ENCODE results near the gene FAM83E. TPM values are rescaled to one million over a fixed set of nuclear protein-coding genes. Genes with fewer than 3 reads are reported as not detected.
"Not testable (repeated sequence)": the region's sequence is repeated elsewhere in the genome, so short reads cannot be mapped to it uniquely, and the experiment has no call there.

Gene FAM83E
- total RNA-seq, 1 donor from 2014 or later = 0.41 TPM

DNA sequence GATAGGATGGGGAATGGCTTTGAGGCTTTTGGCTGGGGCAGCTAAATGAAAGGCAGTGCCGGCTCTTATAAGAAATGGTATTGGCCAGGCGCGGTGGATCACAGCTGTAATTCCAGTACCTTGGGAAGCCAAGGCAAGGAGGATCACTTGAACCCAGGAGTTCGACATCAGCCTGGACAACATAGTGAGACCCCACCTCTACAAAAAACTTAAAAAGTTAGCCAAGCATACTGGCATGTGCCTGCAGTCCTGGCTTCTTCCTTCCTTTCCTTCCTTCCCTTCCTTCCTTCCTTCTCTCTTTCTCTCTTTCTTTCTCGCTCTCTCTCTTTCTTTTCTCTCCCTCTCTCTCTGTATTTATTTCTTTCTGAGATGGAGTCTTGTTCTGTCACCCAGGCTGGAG is 28.0 kb upstream of the FAM83E start:
- FAIRE-seq (no peak), DNase-seq (ENCODE audit: low spot score in 2 of 2) (no peak)

DNA sequence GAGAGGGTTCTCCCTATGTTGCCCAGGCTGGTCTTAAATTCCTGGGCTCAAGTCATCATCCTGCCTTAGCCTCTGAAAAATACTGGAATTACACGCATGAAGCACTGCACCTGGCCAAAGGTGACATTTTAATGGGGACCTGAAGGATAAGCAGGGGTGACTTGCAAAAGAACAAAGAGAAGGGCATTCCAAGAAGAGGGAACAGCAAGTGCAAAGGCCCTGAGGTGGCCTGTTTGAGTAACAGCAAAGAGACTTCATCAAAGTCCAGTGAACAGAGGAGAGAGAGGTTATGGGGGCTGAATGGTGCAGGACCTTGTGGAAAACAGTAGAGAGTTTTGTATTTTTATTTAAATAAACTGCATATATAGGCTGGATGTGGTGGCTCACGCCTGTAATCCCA is 27.0 kb upstream of the FAM83E start:
- DNase-seq (ENCODE audit: low spot score in 2 of 2) = no peak
- FAIRE-seq = no peak

DNA sequence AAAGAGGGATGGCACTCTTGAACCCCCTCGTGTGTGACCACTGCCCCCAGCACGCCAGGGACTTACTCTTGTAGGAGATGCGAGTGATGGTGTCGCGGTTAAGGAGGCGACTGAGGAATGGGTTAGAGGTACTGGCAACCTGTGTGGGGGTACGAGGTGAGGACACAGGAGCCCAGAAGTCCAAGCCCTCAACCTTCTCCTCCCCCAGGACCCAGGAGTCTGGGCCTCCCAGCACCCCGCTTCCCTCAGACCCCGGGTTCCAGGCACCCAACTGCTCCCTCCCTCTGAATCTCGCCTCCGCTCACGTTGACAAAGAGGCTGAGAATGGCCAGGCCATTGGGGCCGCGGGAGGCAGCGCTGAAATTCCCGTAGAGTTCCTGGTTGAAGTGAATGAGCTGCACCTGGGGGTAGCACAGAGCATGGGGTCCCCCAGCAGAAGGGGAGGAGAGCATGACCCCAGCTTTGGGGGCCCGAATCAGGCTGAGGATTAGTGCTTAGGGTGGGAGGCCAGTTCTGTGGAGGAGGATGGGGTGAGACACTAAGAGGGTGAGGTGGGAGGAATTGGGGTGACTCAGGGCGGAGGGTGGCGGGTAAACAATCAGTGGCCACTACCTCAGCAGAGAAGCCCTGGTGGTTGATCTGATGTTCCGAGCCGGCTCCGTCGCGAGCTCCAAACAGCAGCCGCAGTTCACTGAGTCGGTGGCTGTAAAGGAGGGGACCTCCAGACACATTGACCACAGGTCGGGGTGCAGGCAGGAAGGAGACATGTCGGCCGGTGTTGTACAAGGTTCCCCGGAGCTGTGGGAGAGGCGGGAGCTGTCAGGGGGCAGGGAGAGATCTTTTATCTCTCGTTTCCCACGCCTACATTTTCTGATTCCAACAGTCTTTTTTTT is 24.9 kb upstream of the FAM83E start:
- no peak for DNase-seq (ENCODE audit: low spot score in 2 of 2)
- FAIRE-seq = no peak

DNA sequence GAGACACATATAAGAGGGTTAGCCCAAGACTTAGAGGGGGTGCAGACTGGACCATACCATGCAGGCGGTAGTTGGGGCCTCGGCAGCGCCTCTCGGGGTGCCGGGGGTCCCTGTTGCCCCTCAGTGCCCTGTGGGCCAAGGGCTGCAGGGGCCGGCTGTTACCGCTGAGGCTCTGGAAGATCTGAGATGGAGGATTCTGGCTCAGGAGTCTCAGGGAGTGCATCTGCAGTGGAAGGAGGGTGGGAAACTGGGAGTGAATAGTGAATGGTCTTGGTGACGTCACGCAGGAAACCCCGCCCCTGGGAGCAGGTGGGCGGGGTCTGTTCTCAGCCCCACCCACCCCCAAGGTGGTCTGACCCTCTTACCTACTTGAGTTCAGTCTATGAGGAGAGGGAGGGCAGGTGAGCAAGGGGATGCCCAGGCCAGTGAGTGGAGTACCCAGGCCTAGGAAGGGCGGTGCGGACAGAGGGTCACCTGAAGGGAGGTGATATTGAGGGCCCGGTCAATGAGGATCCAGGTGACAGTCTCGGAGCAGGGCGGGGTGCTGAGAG is 24.0 kb upstream of the FAM83E start:
- DNase-seq (ENCODE audit: low spot score in 2 of 2) (peak in 1 of 2 donors; percentile 66), FAIRE-seq (no peak)

DNA sequence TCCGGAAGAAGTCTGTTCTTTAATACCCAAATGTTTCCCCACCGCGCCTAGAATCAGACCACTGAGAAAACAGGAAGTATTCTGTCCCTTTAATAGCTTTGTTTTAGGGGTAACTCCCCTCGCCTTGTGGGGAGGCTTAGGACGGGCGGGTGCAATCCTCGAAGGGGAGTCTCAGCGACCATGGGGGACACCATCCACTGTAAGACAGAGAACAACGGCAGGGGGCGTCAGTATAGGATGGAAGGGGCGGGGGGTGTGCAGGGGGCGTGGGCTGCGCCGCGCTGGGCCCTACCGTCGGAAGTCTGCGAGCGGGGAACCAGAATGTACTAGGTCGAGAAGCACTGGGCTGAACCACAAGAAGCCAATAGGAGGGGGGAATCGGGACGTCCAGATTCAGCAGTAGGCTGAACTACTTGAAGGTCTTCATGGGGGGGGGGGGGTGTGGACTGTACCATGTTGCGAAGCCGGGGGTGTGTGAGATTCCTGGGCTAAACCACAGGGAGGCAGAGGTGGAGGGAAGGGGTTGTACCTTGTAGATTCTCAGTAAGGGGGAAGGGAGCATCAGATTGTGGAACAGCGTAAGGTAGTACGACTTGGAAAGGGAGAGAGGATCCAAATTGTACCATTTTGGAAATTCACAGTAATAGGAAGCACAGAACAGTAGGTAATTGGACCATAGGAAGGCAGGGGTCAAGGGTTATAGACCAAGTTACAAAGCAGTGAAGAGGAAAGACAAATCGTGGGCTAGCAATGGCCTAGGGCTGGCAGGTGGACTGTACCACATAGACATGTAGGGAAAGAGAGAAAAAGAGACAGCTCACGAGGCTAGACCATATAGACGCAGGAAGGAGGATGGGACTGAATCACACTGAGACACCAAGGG is 23.3 kb upstream of the FAM83E start:
- FAIRE-seq (no peak), DNase-seq (ENCODE audit: low spot score in 2 of 2) (peak; percentile 82)

DNA sequence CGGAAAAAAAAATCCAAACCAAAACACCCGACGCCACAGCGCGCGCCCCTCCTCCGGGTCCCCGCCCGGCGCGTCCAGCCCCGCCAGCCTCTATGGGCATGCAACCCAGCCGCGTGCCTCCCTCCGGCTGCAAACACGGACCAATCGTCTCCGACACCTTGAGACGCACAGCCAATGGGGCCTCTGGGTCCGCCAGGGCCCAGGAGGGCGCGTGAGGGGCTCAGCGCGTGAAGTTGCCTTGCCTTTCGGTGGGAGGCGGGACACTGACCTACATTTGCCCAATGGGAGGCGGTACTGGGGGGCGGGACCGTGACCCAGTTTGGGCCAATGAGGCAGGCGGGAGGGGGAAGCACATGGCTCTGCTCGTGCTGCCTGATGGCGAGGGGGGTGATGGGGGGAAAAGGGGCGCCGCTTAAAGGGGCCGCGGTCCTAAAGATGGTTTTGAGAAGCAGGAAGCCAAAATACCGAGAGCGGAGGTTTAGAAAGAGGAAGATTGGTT is 22.6 kb upstream of the FAM83E start:
- FAIRE-seq = no peak

DNA sequence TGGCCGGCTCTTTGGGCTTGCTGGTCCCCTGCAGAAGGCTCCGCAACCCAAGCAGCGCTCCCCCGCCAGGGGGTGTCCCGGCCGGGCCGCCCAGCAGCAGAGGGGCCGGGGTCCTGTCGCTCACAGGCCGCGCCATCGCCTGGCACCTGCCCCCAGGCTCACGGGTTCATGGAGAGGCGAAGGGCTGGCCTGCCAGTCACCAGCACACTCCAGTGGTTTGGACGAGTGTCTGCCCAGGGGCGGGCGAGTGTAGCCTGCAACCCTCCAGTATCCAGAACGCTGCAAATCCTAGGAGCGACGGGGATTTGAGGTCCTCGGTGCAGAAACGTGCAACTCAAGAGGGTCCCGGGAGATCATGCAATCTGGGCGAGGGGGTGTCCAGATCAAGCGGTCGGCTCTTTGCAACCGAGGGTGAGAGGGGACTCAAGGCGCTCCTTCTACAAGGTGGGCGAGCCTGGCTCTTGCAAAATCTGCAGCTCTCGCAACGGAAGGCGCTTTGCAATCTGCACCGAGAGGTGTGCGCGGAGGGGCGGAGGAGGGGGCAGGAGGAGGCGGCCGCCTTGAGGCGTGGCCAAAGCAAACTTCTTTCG is 22.1 kb upstream of the FAM83E start, which contains the start of gene DBP:
Gene DBP, minus strand, starts transcription at position 521 of the 590 bp plus-strand sequence. Its CDS starts 385 bp downstream, at position 136.
- no peak for FAIRE-seq
- peak in 1 of 2 donors; percentile 67 for DNase-seq (ENCODE audit: low spot score in 2 of 2)

More for the DNA sequence above, 22.6 kb upstream of the FAM83E start:
- peak; percentile 93 to 96 for DNase-seq (ENCODE audit: low spot score in 2 of 2)

DNA sequence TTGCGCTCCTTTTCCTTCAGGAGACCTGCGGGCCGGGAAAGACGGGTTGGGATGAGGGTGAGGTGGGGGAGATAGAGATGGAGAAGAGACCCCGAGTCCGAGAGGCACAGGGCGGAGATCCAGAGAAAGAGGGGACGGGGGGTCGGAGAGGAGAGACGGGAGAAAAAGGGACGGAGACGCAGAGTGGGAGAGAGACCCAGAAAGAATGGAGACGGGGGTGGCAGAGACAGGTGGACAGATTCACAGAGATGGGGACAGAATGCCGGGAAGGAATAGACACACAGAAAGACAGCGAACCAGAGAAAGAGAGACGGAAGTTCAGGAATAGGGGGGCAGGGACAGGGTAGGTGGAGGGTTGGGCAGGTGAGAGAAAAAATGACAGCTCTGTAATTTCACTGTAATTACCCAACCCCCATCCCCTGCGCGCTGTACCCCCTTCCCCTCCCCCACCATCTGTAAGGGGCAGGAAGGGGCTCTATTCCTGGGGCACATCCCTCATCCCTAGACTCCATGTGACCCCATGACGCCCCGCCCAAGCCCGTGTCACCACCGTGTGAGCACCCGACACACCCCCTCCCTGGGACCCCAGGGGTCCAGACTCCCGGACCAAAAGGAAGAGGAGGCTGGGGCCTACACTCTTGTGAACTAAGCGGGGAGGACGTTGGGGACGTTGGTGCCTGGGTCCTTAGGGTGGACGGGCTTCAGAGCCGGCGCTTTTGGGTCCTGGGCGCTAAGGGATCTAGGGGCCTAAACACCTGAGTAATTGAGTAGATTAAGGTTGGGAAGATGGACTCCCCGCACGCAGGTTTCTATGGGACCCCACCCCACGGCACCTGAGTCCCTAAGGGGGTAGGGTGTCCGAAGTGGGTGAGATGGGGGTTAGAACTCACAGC is 21.3 kb upstream of the FAM83E start:
- FAIRE-seq = no peak
- peak in 1 of 2 donors; percentile 54 for DNase-seq (ENCODE audit: low spot score in 2 of 2)

DNA sequence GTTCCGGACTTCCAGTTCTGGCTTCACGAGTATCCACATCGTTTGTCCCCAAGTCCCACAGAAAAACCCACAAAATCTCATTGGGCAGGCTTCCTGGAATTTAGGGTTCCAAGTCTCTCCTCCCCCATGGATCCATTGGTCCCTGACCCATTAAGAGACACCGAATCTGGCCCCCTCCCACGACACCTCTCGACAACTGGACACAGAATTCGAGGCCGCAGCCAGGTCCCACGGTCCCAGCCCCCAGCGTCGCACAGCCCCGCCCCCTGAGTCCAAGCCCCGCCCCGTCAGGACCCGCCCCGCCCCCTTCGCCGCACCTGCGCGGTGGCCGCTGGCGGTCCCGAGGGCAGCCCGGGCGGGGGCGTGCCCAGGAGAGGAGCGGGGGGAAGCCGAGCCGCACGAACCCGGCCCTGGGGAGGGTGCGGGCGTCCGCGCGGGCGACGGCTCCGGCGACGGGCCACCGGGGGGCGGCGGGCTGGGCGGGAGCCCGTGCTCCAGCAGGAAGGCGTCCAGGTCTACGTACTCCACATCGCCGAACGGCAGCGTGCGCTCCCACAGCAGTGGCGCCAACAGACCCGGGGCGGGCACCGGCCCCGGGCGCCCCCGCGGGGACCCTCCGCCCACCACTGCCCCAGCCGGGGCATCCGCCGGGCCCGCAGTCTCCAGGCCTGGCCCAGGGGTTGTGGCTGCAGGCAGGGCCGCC is 20.5 kb upstream of the FAM83E start:
- DNase-seq (ENCODE audit: low spot score in 2 of 2) = peak; percentile 80
- no peak for FAIRE-seq

DNA sequence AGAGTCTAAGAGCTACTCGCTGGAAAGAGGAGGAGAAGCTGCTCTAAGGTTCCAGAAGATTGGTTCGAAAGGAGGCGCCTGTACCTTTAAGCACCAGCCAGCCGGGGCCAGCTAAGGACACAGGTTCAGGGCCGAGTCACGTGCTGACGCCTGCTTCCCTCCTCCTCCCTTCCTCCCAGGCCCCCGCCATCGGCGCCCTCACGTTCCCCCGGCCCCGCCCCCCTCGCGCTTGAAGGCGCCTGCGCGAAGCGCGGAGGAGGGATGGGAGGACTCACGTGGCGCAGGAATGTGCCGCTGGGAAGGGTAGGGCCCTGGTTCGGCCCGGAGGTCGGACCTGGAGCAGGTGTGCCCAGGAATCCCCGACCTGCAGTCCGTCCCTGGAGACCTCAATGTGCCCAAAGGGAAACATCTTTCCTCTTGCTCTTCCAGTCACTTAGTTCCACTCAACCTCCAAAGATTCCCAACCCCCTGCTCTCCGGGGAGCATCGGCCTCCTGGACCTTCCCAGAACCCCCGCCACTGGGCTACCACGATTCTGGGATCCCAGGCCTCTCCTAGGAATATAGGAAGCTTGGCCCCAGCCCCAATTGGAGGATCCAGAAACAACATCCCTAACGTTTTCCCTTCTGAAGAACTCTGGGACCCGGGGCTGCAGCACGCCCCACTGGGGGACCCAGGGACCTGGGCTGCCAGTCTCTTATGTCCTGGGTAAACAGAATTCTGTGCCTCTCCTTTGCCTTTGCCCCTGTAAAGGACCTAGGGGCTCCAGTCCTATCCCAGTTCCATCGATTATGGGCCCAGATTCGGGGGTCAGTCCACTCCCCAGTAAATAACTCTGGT is 19.8 kb upstream of the FAM83E start:
- peak; percentile 85 for DNase-seq (ENCODE audit: low spot score in 2 of 2)
- no peak for FAIRE-seq

DNA sequence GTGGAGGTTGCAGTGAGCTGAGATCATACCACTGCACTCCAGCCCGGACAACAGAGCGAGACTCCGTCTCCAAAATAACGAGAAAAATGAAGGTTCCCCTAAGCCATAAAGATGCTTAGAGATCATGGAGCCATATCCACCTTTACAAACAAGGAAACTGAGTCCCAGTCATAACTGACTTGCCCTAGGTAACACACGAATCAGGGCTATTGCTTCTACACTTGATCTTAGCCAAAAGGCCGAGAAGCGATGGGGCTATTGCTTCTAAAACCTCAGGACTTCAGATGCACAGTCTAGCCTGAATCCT is 19.1 kb upstream of the FAM83E start:
- DNase-seq (ENCODE audit: low spot score in 2 of 2) (no peak), FAIRE-seq (no peak)

DNA sequence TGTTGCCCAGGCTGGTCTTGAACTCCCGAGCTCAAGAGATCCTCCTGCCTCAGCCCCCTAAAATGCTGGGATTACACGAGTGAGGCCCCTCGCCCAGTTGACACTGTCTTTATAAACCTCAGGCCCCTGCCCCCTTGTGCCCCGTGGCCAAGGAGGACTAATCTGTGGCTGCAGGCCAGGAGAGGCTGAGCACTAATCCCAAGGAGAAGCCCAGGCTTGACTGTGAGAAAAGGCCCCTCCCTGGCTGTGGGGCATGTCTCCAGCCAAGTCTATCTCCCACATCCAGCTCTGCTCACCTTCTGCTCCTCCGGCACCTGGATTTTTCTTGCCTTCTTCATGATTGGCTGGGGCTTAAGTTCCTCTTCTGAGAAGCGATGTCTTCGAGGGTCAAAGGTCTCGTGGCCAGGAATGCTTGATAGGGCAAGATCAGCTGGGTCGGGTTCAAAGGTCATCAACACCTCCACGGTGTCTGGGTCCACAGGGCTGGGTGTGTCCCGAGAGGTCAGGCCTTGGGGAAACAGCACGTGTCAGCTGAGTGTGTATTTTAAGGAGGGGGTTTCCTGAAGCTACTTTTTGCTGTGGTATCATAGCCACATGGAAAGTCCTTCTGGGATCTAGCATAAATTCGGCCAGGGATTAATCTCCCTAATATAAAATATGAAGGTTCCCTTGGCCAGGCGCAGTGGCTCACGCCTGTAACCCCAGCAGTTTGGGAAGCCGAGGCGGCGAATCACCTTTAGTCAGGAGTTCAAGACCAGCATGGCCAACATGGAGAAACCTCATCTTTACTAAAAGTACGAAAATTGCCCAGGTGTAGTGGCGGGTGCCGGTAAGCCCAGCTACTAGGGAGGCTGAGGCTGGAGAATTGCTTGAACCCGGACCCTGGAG is 18.5 kb upstream of the FAM83E start:
- DNase-seq (ENCODE audit: low spot score in 2 of 2) = no peak
- no peak for FAIRE-seq

DNA sequence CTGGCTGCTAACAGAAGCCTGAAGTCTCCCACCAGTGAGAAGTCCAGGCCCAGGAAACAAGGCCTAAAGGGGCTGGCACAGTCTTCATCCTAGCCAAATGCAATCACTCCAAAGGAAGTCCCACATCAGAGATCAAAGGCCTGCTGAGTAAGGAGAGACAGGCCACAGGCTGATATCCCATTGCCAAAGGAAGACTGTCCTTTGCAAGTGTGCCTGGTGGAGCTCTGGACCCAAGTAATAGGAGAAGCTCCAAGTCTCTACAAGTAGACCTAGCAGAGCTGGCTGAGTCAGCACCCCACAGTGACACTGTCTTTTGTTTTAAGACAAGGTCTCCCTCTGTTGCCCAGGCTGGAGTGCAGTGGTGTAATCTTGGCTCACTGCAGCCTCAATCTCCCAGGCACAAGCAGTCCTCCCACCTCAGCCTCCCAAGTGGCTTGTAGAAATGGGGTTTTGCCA is 17.8 kb upstream of the FAM83E start:
- no peak for DNase-seq (ENCODE audit: low spot score in 2 of 2)
- FAIRE-seq = no peak

DNA sequence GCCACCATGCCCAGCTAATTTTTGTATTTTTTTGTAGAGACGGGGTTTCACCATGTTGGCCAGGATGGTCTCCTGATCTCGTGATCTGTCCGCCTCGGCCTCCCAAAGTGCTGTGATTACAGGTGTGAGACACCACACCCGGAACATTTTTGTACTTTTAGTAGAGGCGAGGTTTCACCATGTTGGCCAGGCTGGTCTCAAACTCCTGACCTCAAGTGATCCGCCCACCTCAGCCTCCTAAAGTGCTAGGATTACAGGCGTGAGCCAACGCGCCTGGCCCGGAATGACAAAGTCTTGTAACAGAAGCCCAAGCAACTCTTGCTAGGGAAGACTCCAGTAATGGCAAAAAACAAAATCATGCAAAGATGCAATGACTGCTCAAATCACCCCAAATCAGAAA is 17.4 kb upstream of the FAM83E start:
- FAIRE-seq = not testable (repeated sequence)

DNA sequence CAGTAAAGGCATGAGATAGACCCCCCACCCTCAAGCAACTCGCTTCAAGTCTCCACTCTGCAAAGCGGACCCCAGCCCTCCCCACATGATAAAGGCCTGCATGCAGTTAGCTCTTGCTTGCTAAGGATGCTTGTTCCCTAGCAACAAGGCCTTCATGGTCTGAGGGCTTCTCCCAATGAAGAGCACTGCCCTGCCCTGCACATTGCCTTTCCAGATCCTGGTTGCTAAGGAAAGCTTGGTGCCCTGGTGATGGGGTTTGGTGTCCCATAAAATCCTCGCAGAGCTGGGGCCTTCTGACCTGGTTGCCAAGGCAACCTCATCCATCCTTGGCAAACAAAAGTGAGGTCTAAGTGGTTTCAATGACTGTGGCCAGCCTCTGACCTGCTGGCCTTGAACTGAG is 16.3 kb upstream of the FAM83E start:
- DNase-seq (ENCODE audit: low spot score in 2 of 2) (no peak), FAIRE-seq (no peak)

More for the DNA sequence above, 17.4 kb upstream of the FAM83E start:
- DNase-seq (ENCODE audit: low spot score in 2 of 2) = not testable (repeated sequence)

DNA sequence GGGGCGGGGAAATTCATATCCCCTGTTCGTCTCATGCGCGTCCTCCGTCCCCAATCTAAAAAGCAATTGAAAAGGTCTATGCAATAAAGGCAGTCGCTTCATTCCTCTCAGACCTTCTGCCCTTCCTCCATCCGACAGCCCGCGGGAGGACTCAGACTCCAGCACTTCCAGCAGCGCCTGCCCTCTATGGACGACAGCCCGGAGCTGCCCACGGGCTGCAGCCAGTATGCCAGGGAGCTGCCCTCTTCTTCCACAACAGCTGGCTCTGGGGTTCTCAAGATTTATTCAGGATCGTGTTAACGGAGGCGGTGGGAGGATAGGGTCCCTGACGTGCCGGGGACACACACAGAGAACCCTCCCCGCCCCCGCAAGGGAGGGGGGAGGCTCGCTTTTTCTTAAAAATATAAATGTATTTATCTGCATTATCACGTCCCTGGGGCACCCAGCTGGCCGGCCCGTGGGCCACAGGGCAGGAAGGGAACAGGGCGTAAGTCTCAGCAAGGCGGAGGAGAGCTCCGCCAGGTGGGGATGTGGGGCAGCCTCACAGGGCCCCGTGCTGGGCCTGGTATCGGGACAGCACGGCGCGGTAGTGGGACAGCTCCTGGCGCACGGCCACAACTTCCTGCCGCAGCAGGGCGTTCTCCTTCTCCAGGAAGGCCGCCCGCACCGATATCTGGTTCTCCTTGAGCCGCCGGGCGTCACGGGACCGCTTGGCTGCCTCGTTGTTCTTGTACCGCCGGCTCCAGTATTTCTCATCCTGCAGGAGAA is 15.6 kb upstream of the FAM83E start:
- DNase-seq (ENCODE audit: low spot score in 2 of 2) (no peak), FAIRE-seq (no peak)

All from frontal cortex (tissue), 4 donors.